Measurements from ENCODE around the gene INAVA.
"Not testable (repeated sequence)": the region's sequence is repeated elsewhere in the genome, so short reads cannot be mapped to it uniquely, and the experiment has no call there.

The INAVA gene

DNA sequence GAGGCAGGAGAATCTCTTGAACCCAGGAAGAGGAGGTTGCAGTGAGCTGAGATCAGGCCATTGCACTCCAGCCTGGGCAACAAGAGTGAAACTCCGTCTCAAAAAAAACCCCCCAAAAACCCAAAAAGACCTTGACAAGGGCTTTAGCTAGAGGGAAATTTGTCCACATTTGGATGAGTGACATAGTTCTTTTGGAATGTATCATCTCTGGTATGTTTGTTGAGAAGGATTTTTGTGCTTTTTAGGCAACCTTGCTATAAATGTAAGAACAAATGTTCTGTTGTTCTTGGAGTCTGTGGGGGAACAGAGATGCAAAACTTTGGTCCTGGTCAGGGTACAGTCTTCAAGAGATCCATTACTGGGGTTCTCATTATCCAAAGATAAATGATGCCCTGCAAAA lies 28.9 kb downstream of the INAVA start:
- no peak for DNase-seq

DNA sequence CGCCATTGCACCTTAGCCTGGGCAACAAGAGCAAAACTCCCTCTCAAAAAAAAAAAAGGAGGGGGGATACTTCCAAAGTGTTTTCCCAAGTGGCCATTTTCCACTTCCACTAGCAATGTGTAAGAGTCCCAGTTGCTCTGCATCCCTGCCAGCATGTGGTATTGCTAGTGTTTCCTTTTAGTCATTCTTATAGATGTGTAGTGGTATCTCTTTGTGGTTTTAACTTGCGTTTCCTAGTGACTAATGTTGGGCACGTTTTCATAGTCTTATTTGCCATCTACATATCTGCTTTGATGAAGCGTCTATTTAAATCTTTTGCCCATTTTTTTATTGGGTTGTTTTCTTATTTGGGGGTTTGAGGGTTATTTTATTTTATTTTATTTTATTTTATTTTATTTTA lies 31.1 kb downstream of the INAVA start:
- DNase-seq = no peak

DNA sequence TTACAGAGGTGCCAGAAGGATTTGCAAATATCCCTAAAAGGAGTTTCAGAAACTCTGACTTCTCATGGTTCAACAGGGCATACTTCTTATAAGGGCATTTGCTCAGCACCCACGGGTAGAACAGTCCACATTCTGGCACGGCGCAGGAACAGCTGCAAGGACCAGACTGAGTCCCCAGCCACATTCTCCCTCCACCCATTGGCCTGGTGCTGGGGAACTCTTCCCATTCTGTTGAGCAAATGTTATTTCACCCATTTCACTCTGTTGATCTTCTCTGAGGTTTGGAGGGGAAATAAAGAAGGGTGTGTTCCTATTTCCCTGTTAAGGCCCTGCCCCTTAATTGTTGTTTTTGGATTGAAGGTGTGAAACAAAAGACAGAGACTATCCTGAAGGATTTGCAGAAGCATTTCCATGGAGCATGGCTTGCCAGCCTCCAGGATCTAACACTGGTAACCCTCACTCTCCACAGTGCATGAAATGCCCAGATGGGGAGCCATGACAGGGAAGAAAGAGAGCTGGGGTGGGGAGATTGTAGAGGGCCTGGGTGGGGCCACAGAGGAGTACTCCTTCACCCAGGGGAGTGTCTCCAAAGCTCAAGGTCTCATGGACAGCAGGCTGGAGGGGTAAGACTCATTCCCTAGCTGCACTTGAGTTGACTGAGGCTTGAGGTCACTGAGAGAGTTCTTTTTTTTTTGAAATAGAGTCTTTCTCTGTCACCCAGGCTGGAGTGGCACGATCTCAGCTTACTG lies 35.0 kb downstream of the INAVA start:
- no peak for DNase-seq

DNA sequence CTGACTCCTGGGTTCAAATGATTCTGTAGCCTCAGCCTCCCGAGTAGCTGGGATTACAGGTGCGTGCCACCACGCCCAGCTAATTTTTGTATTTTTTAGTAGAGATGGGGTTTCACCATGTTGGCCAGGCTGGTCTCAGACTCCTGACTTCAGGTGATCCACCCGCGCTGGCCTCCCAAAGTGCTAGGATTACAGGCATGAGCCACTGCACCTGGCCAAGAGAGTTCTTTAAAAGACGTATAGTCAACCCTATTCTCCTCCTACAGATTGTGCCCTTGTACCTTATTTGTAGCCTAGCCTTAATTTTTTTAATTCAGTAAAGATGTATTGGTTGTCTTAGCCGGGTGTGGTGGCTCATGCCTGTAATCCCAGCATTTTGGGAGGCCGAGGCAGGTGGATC lies 35.6 kb downstream of the INAVA start:
- not testable (repeated sequence) for DNase-seq

DNA sequence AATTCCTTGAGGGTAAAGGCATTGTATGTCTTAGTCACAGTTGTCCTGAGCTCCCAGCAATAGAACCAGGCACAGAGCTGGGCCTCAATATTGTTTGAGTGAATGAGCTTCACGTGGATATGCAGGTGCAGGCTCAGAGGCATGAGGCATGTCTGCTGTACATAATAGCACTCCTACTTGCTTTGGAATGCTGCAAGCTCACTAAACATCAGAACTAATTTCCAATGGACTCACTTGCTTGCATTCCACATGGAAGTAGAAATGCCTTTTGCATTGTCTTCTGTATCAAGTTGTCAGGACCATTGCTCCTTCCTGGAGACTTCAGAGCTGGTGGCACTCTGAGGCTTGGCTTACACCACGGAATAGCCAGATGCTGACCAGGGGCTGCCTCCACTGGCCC lies 37.1 kb downstream of the INAVA start:
- DNase-seq = no peak

DNA sequence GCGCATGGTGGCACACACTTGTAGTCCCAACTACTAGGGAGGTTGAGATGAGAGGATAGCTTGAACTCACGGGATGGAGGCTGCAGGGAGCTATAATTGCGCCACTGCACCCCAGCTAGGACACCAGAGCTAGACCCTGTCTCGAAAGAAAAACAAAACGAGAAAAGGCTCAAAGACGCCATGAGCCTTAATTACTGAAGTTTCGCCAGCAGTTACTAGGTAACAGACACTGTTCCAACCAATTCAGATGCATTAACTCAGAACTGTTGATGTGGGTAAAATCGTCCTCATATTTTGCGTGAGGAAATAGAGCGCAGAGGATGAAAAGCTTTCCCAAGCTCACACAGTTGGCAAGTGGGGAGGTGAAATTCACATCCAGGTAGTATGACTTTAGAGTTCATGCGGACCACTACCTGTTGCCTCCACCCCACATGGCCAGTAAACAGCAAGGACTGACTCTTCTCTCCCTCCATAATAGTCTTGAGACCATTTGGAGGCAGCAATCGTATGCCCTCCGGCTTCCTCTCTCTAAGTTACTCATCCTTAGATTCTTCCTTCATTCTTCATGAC lies 40.1 kb downstream of the INAVA start:
- no peak for DNase-seq

DNA sequence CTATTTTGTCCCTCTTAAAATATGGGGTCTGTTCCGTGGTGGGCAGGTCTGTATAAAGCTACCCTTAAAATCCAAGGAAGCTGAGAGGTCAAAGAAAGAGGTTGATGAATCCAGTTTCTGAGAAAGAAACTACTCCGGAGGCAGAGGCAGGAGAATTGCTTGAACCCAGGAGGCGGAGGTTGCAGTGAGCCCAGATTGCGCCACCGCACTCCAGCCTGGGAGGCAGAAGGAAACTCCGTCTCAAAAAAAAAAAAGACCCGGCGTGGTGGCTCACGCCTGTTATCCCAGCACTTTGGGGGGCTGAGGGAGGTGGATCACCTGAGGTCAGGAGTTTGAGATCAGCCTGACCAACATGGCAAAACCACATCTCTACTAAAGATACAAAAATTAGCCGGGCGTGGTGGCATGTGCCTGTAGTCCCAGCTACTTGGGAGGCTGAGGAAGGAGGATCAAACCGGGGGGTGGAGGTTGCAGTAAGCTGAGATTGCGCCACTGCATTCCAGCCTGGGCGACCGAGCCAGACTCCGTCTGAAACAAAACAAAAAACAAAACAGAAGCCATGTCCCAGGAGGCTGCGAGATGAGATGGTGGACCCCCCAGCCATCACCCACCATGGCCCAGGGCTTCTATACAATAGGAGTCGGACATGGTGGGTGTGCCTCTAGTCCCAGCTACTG lies 40.7 kb downstream of the INAVA start:
- not testable (repeated sequence) for DNase-seq

DNA sequence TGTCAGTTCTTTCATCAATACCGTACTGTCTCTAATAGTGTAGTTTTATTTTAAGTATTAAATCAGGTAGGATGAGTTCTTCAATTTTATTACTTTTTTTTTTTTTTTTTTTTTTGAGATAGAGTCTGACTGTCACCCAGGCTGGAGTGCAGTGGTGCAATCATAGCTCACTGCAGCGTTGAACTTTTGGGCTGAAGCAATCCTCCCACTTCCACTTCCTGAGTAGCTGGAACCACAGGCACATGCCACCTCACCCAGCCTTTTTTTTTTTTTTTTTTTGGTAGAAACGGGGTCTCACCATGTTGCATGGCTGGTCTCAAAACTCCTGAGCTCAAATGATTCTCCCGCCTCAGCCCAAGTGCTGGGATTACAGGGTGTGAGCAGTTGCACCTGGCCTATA lies 44.3 kb downstream of the INAVA start:
- no peak for DNase-seq

DNA sequence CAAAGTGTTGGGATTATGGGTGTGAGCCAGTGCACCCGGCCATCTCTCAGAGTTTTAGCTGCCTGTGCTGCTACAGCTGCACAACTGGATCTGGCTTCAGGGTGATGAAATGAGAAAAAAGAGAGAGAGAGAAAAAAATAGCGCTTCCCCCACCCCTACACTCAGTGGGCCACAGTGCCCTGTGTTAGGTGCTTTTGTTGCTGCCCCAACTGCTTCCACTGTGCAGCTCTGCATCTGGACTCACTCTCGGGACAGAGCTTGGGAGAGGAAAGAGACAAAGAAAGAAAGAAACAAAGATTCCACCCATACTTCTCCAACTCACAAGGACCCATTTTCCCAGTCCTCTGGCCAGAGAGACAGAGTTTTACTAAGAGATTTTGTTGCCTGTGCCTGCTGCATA lies 50.4 kb downstream of the INAVA start:
- DNase-seq = no peak

DNA sequence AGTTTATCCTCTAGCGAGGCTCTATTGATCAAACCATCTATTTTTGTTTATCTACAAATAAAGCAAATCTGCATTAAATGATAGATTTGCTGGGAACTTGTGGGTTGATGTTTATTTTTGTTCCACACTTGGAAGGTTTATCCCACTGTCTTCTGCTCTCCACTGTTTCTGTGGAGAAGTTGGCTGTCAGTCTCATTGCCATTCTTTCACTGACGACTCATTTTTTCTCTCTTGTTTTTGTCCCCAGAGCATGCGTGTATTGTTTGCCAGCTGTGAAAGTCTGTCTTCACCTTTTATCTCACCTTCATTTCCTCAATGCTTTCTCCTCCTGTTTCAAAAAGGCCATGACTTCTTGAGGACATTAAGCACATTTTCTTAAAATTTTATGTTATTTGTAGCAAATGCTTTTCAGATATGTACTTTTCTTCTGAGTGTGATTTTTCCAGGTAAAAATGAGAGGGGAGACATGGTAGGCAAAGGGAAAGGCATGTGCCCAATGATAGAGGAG lies 52.4 kb downstream of the INAVA start:
- DNase-seq = no peak

DNA sequence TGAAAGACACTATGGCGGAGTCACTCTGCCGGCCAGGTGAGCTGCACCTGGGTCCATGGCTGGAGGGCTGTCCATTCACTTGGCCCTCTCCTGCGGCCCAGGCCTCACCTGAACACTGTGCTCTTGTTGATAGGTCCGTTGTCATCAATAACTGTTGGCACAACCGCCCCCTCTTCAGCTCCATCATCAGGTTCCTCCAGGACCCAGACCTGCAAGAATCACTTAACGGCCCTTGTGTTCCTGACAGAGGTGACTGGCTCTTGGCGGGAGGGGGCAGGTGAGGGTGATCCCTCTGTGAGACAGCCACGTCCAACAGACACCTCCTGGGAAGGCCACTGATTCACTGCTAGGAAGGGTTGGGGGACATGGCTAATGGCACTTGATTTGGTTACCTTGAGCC lies 54.9 kb downstream of the INAVA start:
- no peak for DNase-seq

DNA sequence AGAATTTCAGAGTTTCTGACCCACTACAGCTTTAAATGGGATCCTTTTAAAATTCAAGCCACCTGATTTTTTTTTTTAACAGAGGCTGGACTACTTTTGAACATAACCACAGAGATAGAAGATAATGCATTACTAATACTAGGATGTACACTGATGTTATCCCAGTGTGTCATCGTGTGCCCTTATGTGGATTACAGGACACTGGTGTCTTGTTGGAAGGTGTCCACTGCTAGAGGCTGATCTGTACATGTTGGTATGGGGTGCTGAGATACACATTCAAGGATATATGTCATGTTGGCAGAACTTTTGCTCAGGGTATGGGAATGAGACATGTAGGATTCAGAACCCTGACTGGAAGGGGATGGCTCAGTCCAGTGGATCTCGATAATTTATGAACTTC lies 56.3 kb downstream of the INAVA start:
- DNase-seq = no peak

DNA sequence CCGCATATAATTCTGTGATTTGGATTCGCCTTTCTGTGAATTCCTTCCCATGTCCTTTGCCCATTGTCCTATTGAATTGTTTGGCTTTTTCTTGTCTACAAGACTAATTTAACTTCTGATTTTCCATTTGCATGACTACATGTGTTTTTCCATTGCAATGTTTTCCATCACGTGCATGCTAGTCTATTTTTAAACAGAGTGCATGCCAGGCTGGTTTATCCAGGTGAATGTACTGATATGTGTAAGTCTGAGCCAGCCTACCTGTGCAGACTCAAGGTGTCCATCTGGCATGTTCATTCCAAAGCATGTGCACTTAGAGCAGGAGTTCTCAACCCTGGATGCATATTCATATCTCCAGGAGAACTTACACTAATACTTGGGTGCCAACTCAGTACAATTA lies 59.7 kb downstream of the INAVA start:
- no peak for DNase-seq

DNA sequence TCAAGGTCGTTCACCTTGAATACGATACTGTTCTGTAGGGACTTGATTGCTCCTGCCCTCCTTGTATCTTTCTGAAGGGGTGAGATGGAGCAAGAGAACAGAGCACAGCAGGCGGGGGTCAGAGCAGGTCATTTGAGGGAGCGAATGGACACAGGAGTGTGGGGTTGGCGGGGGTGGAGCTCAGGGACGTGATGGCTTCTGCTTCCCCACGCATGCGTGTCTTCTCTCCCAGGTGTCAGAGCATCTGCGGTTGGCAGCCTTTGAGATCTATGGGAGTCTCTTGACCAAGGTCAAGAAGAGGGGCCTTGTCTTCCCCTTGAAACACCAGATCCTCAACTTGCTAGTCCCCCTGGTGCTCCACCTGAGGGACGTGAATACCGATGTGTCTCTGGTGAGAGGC lies 63.9 kb downstream of the INAVA start:
- DNase-seq = no peak

DNA sequence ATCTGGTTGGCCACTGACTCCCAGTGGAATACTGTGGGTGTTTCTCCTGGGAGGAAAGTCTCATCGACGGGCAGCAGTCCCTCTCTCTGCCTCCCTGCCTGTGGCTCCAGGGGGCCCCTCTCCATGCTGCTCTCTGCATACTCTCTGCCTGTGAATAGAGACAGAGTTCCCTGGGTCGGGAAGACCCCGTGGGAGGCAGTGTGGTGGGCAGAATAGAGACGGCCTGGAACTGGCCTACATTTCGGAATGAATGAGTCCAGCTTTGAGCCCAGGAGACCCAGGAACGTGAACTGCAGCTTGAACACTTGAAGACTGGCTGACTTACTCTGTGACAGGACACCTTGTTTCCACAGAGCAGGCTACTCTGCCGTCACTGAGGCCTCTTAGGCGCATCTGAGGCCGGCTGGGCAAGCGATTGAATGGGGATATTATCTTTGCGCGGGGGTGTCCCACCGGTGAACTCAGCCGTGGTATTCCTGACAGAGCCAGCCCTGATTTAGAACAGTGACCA lies 64.8 kb downstream of the INAVA start:
- DNase-seq = no peak

DNA sequence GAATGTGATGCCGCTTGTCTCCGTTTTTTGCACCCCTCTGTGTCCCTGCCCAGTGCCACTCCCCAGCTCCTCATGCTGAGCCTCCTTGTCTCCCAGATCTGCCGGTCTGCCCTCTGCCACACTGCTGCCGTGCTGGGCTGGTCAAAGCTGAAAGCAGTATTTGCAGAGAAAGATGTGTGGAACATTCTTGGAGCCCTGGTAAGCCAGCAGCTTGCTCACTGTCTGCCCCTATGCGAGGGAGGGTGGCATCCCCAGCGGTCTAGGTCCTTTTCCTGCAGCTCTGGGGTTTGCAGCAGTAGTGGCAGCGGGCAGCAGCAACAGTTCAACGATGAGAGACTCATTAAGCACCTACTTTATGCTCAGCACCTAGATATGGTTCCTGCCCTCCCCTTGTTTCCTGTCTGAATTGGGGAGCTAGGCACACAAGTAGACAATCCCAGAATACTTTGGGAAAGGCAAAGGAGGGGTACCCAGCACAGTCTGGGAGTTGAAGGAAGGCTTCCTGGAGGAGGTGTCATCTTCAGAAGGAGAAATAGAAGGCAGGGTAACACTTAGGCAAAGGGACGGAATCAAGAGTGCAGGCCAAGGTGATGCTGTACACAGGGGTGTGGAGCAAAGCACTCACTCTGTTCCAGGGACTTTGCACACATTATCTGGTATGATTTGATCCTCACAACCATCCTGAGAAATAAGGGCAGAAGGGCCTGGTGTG lies 65.7 kb downstream of the INAVA start:
- DNase-seq = no peak

DNA sequence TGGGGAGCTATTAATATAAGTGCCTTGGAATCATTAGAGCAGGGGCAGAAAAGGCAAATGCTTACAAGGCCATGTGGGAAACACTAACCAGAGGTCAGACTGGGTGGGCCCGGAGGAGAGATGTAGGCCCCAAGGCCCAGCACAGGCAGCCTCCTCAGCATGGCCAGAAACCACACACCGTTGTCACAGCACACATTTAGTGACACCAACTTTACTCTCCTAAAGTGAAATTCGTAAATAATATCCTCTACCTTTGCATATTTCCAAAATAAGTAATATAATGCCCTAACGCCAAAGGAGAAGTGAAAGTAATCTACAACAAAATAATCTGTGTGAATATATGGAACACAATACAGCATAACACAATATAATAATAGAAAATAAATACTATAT lies 66.2 kb downstream of the INAVA start:
- DNase-seq = no peak

DNA sequence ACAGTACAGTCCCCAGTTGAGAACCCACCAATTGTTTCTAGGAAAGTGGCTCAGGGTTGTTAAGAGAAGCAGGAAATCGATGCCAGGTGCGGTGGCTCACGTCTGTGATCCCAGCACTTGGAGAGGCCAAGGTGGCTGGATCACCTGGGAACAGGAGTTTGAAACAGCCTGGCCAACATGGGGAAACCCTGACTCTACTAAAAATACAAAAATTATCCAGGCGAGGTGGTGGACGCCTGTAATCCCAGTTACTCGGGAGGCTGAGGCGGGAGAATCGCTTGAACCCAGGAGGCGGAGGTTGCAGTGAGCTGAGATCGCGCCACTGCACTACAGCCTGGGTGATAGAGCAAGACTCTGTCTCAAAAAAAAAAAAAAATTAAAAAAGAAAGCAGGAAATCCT lies 67.5 kb downstream of the INAVA start:
- DNase-seq = not testable (repeated sequence)

DNA sequence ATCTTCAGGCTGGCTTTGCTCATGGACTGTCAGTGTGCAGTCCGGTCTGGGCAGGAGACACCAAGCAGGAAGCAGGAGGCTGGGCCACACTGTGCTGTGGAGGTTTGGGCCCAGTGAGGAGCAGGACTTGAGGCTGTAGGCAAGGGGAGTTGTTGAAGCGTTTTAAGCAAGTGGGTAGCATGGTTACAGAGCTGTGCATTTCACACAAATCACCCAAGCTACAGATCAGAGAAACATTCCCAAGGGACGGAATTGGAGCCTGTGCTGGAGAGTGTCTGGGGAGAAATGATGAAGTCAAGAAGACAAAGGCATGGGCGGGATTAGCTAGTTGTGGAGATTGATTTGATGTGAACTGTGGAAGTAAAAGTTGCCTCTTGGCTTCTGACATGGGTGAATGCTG lies 67.9 kb downstream of the INAVA start:
- DNase-seq = no peak

DNA sequence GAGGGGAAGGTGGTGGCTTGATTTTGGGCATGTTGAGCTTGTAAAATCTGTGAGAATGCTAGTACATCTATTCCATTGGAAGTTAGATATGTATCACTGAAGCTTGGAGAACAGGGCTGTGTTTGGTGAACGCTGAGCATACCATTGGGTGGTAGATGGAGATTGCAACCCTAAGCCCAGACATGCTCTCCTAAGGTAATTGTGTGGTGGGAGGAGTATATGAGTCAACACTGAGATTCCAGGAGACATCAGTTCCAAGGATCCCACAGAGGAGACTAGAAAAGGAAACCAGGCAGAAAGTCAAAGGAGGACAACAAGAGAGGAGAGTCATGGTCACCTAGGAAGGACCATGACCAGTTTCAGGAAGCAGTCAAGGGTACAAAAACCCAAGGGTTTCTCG lies 68.4 kb downstream of the INAVA start:
- DNase-seq = no peak

DNA sequence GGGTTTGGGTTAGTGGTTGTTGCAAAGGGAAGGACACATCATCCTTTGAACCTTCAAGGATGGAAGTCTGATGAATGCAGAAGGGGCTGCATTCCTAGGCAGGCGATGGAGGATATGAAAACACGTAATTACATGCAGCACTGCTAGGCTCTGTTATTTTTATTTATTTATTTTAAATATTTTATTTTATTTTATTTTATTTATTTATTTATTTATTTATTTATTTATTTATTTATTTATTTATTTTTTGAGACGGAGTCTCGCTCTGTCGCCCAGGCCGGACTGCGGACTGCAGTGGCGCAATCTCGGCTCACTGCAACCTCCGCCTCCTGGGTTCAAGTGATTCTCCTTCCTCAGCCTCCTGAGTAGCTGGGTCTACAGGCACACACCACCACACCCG lies 69.2 kb downstream of the INAVA start:
- not testable (repeated sequence) for DNase-seq
